Testis (tissue), 3 donors: Measurements from ENCODE around the gene DKK1. TPM values are rescaled to one million over a fixed set of nuclear protein-coding genes. Genes with fewer than 3 reads are reported as not detected.

Experiments
- DNase-seq: peaks from one replicate; pipeline ENCODE4 v3.0.0-alpha.2; 2019
- H3K27ac ChIP-seq, 2 donors: fragments of 200-600 bp; sonication (generic); one replicate each; pipeline ENCODE4 v1.5.1; 2019
- H3K27me3 ChIP-seq: fragments of 200-600 bp; sonication (generic); one replicate; pipeline ENCODE4 v1.5.1; 2019
- H3K36me3 ChIP-seq: fragments of 200-600 bp; sonication (generic); one replicate; pipeline ENCODE4 v1.5.1; 2017; ENCODE audit warnings: low read depth; ENCODE audit errors: missing control alignments
- H3K4me1 ChIP-seq: fragments of 200-600 bp; sonication (generic); one replicate; pipeline ENCODE4 v1.5.1; 2019
- H3K4me3 ChIP-seq, 2 donors: fragments of 200-600 bp; sonication (generic); one replicate each; pipeline ENCODE4 v1.5.1; 2017 to 2019
- H3K9me3 ChIP-seq: fragments of 200-600 bp; sonication (generic); one replicate; pipeline ENCODE4 v1.5.1; 2017
- POLR2A ChIP-seq: fragments of 450-650 bp; IDR thresholded peaks from one replicate; pipeline ENCODE4 v1.6.1; 2017; ENCODE audit warnings: antibody characterized with exemption, mild to moderate bottlenecking, moderate library complexity
- WGBS, 2 donors: methylation state at CpG; one replicate each; pipeline ENCODE4 v1.1.5; 2018; 5-methylcytosine and 5-hydroxymethylcytosine counted together
- intact Hi-C: fragments of 100-400 bp; cut with DNase I; formaldehyde crosslinking; loops from one replicate; pipeline ENCODE4 v1.15.1; 2023; ENCODE audit warnings: low total_unique reads
- polyA plus RNA-seq: library from polyadenylated mRNA; stranded (reverse); fragments of 350-450 nt; fragmentation: Illumina TruSeq; extraction: RNeasy Lipid Tissue Mini Kit (QIAGEN cat#74804); gene quantifications from one replicate; pipeline ENCODE4 v1.2.3, GENCODE V29; 2014; ENCODE audit warnings: low read depth, low replicate concordance; ENCODE audit not compliant: insufficient read depth
- total RNA-seq, 2 donors: library from RNA; depleted of rRNA; stranded (reverse); fragments of >200 nt; gene quantifications; one replicate each; pipeline ENCODE4 v1.2.3, GENCODE V29; 2016
- TF ChIP-seq, protein P1 (sequence below), 3 experiments: fragments of 450-650 bp in 2 of 3; fragments of 200-600 bp in 1 of 3; sonication (generic) in 1 of 3; IDR thresholded peaks; one replicate each; pipeline ENCODE4 v1.5.1; 2016 to 2019; ENCODE audit warnings: antibody characterized with exemption in 3 of 3, mild to moderate bottlenecking in 2 of 3, moderate library complexity in 1 of 3

The DKK1 gene
- total and polyA plus RNA-seq, 3 donors from 2014 or later: 0.69 to 4.1 (median 1.5) TPM

DNA sequence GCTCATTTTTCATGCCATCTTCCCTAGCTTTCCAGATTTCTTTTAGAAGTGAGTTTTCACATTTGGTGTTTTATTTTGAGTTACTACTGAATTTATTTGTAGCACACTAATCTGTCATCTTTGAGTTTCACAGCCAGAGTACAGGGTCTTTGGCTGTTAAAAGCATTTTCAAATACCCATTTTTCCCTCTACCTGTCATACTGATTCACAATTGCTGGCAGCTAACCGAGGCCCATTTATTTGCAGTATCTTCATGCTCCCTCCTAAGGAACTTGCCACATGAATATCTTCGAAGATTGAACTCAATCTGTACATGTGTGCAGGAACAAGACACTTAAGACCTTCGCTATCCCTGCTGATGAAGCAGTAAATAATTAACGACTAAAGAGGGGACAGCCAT lies 44.8 kb upstream of the DKK1 start:
- TF ChIP-seq, protein P1, sequence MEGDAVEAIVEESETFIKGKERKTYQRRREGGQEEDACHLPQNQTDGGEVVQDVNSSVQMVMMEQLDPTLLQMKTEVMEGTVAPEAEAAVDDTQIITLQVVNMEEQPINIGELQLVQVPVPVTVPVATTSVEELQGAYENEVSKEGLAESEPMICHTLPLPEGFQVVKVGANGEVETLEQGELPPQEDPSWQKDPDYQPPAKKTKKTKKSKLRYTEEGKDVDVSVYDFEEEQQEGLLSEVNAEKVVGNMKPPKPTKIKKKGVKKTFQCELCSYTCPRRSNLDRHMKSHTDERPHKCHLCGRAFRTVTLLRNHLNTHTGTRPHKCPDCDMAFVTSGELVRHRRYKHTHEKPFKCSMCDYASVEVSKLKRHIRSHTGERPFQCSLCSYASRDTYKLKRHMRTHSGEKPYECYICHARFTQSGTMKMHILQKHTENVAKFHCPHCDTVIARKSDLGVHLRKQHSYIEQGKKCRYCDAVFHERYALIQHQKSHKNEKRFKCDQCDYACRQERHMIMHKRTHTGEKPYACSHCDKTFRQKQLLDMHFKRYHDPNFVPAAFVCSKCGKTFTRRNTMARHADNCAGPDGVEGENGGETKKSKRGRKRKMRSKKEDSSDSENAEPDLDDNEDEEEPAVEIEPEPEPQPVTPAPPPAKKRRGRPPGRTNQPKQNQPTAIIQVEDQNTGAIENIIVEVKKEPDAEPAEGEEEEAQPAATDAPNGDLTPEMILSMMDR (IDR thresholded peaks at IDR 0.05): no peak
- no peak for TF ChIP-seq POLR2A
- Histone ChIP-seq H3K9me3 (no peaks in the 10 kb centered on the region), H3K27ac (no peak overlapping the region), H3K27me3 (no peaks in the 10 kb centered on the region), H3K4me3 (no peak overlapping the region), H3K4me1 (no peaks in the 10 kb centered on the region), H3K36me3 (no peaks in the 10 kb centered on the region)
- intact Hi-C loops: no loop called here
- no peak for DNase-seq
- WGBS, 2 donors: 80 to 81% methylated on average over 4 of the region's 4 CpGs

DNA sequence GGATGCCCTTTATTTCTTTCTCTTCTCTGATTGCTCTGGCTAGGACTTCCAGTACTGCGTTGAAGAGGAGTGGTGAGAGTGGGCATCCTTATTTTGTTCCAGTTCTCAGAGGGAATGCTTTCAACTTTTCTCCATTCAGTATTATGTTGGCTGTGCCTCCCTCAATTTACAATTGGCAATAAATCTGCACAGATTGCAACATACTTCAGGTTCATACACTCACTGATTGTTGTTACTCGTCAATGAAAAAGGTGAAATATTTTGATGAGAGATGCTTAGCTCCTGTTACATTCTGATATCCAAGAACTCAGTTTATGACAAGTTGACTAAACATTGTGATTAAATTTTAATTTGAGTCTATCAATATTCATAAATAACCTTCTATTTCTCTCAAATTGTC lies 37.9 kb upstream of the DKK1 start:
- TF ChIP-seq POLR2A: no peak
- TF ChIP-seq, protein P1 (IDR thresholded peaks at IDR 0.05): no peak

DNA sequence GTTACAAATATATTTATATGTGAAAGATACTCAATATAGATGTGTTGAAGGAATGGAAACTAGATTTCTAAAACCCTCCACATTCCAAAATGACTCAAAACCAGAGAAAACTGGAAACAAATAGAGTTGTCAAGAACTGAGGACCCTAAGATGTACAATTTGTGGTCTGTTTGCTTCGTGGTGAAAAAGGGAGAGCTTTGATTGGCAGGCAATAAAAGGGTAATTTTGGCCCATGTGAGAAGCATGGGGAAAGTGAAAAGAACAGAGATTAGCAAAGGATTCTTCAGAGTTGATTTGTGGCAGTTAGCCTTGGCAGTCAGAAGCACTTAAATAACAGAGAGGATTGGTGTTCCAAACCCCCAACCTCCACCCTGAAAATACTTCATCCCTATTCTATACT lies 37.1 kb upstream of the DKK1 start:
- Histone ChIP-seq H3K27ac (no peak overlapping the region), H3K27me3 (no peaks in the 10 kb centered on the region), H3K4me3 (no peak overlapping the region), H3K36me3 (no peaks in the 10 kb centered on the region), H3K4me1 (no peaks in the 10 kb centered on the region), H3K9me3 (no peaks in the 10 kb centered on the region)
- intact Hi-C loops: no loop called here
- 28 to 59% methylated on average over 1 of the region's 1 CpG for WGBS, 2 donors
- no peak for TF ChIP-seq POLR2A
- TF ChIP-seq, protein P1 (IDR thresholded peaks at IDR 0.05): no peak
- no peak for DNase-seq

More for the DNA sequence above, 37.9 kb upstream of the DKK1 start:
- Histone ChIP-seq H3K36me3 (no peaks in the 10 kb centered on the region), H3K27ac (no peak overlapping the region), H3K9me3 (no peaks in the 10 kb centered on the region), H3K4me1 (no peaks in the 10 kb centered on the region), H3K4me3 (no peak overlapping the region), H3K27me3 (no peaks in the 10 kb centered on the region)
- 75 to 98% methylated on average over 2 of the region's 2 CpGs for WGBS, 2 donors
- intact Hi-C loops: no loop called here
- DNase-seq: no peak

DNA sequence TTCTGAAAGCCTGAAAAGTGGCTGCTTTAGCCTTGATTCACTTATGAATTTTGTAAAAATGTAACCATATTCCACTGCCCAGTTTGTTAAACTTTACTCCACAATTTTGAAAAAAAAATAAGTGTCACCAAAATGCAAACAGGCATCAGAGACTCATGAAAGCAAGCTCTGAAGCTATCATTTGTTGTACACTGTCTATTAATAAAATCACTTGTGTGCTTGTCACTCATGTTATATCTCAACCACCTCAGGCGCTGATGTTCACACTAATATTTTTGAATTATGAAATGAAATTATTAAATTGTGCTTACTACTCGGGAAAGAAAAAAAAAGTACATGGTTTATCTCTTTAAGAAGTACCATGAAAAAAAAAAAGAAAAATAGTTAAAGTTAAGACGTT lies 34.5 kb upstream of the DKK1 start:
- H3K27me3 ChIP-seq: no peaks in the 10 kb centered on the region
- DNase-seq: no peak
- TF ChIP-seq, protein P1 (IDR thresholded peaks at IDR 0.05): no peak
- no peak for TF ChIP-seq POLR2A
- intact Hi-C loops: no loop called here
- H3K36me3 ChIP-seq: no peaks in the 10 kb centered on the region
- no peaks in the 10 kb centered on the region for H3K9me3 ChIP-seq
- H3K4me3 ChIP-seq: no peak overlapping the region
- H3K27ac ChIP-seq: no peak overlapping the region
- 44 to 47% methylated on average over 3 of the region's 3 CpGs for WGBS, 2 donors
- H3K4me1 ChIP-seq: no peaks in the 10 kb centered on the region

DNA sequence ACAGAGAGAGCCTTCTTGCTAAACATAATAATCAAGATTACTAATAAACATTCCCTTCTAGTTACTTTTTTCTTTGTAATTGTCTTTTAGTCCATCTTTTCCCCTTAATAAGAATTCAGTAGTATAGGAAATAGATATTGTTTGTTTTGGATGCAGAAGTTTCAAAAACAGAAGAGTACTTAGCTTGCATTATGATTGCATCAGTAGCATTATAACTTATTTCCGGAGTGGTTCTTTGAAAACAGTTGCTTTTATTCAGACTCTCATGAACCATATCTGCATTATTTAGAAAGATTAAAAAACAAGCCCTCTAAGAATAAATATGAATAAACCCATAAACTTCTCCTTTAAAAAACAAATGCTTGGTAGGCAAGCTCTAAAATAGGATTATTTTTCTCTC lies 34.0 kb upstream of the DKK1 start:
- no peak overlapping the region for H3K27ac ChIP-seq
- H3K9me3 ChIP-seq: no peaks in the 10 kb centered on the region
- intact Hi-C loops: no loop called here
- no peaks in the 10 kb centered on the region for H3K27me3 ChIP-seq
- H3K36me3 ChIP-seq: no peaks in the 10 kb centered on the region
- TF ChIP-seq POLR2A: no peak
- TF ChIP-seq, protein P1 (IDR thresholded peaks at IDR 0.05): no peak
- WGBS, 2 donors: 71 to 76% methylated on average over 1 of the region's 1 CpG
- no peak overlapping the region for H3K4me3 ChIP-seq
- H3K4me1 ChIP-seq: no peaks in the 10 kb centered on the region
- DNase-seq: no peak
